Hepatocyte (in vitro differentiated cells): Measurements from ENCODE around the gene PDLIM7.

ENCODE experiments used
- EZH2 ChIP-seq: fragments of 200-600 bp; sonication (generic); IDR thresholded peaks from 2 replicates; pipeline ENCODE4 v1.6.1; 2016; ENCODE audit warnings: antibody characterized with exemption, mild to moderate bottlenecking, borderline replicate concordance
- TF ChIP-seq, protein P1 (sequence below): fragments of 200-600 bp; sonication (generic); IDR thresholded peaks from 2 replicates; pipeline ENCODE4 v1.5.1; 2016; ENCODE audit warnings: antibody characterized with exemption, mild to moderate bottlenecking; ENCODE audit not compliant: poor library complexity

DNA sequence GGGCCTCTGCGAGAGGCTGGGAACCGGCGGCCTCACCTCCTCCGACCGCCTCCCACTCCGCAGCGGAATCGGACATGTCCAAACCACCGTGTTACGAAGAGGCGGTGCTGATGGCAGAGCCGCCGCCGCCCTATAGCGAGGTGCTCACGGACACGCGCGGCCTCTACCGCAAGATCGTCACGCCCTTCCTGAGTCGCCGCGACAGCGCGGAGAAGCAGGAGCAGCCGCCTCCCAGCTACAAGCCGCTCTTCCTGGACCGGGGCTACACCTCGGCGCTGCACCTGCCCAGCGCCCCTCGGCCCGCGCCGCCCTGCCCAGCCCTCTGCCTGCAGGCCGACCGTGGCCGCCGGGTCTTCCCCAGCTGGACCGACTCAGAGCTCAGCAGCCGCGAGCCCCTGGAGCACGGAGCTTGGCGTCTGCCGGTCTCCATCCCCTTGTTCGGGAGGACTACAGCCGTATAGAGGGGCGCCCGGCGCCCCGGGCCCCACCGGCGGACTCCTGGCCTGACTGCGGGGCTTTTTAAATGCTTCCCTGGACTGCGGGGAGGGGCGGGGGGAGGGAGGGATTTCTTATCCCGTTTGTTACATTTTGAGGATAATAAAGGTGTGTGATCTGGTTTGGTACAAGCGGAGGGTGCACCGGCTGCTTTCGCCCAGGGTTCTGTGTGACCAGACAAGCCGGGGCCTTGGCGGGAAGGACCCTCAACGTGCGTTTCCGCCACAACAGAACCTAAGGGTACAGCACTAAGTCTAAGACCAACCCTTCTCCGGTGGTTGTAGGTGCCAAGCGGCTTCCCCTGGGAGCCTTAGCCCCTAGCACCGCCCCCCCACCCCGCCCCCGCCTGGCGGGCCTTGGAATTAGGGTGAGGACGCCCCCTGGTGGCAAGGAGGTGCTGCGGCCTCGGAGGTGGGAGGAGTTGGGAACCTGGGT lies 41.5 kb downstream of the PDLIM7 start:
- TF ChIP-seq, protein P1, sequence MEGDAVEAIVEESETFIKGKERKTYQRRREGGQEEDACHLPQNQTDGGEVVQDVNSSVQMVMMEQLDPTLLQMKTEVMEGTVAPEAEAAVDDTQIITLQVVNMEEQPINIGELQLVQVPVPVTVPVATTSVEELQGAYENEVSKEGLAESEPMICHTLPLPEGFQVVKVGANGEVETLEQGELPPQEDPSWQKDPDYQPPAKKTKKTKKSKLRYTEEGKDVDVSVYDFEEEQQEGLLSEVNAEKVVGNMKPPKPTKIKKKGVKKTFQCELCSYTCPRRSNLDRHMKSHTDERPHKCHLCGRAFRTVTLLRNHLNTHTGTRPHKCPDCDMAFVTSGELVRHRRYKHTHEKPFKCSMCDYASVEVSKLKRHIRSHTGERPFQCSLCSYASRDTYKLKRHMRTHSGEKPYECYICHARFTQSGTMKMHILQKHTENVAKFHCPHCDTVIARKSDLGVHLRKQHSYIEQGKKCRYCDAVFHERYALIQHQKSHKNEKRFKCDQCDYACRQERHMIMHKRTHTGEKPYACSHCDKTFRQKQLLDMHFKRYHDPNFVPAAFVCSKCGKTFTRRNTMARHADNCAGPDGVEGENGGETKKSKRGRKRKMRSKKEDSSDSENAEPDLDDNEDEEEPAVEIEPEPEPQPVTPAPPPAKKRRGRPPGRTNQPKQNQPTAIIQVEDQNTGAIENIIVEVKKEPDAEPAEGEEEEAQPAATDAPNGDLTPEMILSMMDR = peak; percentile 99
- TF ChIP-seq EZH2 = no peak
